ENCODE measurements around the gene CTNND2.

GRCh38 chr5:11363631-11364178, 540.5 kb downstream of the CTNND2 start:
- TF ChIP-seq BHLHE40 (IDR thresholded peaks at IDR 0.05; ENCODE audit: borderline replicate concordance): no peak
- no peak for TF ChIP-seq LEF1 (IDR thresholded peaks at IDR 0.05; ENCODE audit: borderline replicate concordance)
- TF ChIP-seq FOXK2 (IDR thresholded peaks at IDR 0.05): no peak
- no peak for TF ChIP-seq TARDBP (IDR thresholded peaks at IDR 0.05)
- TF ChIP-seq FOXA1 (IDR thresholded peaks at IDR 0.05): no peak
- TF ChIP-seq FOXM1 (IDR thresholded peaks at IDR 0.05; ENCODE audit: borderline replicate concordance): no peak

Data from HEK293T (cell line).